LoVo (cell line): ENCODE data around the gene KLHL29.

Experiments used
- DNase-seq: peaks from one replicate; pipeline ENCODE4 v3.0.0-alpha.2; 2016; ENCODE audit warnings: low spot score

The KLHL29 gene

DNA sequence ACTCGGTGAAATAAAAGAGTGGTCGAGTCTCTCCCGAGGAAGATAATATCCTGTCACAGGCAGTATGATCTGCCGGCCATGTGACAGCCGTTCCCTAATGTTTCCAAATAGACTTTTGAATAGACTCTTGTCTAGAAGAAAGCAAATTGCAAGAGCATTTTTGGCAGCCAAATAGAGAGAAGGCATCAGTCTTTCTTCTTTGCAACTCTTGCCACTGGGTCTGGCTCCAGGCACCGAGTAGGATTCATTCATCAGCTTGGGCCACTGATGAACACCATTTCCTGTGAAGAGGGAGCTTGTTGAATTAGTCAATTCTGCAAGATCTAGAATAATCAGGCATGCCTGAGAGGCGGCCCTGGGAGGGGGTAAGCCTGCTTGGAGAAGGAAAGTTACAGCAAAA lies 165.6 kb downstream of the KLHL29 start:
- DNase-seq = no peak

DNA sequence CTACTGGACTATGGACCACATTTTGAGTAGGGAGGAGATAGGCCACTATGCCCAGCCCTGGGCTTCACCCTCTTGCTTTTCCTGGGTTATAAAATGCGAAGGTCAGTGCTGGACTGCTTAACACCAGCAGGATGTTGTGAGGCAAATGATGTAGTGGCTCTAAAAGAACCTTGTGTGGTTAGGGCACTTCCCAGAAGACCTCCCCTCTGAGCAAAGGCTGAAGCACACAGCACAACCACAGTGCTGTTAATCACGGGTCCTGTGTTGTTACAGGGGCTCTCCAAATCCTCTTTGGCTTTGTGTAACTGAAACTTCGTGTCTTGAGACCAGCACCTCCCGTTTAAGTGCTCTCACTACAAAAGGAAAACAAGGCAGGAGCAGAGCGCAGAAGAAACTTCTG lies 166.9 kb downstream of the KLHL29 start:
- no peak for DNase-seq

DNA sequence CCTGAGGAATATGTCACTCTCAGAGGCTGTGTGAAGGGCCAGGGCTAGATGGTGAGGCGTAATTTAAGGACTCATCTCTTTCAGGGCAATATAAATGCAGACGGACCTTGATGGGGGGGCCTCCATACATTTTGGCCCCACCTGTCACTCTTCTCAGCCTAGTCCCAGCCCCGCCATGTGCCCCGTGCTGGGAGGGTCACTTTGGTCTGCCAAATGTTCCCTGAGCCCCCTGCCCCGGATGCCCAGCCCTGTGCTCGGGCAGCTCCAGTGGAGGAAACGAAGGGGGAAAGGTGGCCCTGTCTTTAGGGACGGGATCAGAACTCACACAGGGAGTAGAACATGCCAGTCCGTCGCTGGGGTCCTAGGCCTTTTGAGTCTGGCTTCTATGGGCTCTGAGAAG lies 168.6 kb downstream of the KLHL29 start:
- no peak for DNase-seq

DNA sequence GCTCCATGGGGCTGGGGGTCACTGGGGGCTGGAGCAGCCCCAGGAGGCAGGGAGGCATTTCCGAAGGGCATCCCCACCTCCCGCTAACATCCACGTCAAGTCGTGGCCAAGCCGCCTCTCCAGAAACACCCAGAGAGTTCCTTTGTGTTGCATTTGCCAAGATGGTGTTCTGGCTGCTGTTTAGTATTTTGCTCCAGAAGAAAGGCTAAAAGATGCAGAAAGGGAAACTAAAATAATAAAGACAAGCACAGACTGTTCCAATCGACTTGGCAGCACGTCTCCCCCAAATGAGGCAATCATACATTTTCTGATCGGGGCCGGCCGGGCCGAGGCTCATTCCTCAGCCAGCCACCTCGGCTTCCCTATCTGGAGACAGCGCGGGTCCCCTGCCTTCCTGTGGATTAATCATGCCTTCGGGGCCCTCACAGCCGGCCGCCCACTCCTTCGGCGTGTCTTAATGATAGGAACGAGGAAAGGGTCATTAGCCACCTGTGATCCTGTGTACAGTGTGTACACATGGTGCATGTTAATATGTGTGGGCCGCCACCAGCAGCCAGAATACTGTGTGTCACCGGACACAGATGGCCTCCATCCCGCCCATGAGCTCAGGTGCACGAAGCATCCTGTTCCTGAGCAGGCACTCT lies 169.2 kb downstream of the KLHL29 start:
- DNase-seq = no peak

DNA sequence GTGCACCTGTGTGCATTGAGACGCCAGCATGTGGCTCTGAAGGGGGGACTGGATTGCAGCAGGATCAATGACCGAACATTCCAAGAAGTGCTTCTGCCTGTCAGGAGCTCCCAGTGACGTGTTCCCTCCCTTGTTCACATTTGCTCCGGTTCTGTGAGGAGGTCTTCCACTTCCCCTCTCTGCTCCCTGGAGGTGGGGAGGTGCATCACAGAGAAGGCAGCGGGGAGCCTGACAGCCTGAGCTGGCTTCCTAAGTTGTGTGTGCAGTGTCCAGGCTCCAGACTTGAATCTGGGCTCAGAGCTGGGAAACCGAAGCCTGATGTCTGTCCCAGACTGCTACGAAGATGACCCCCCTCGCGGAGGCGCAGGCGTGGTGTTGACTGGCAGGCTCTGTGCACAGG lies 171.0 kb downstream of the KLHL29 start:
- no peak for DNase-seq

DNA sequence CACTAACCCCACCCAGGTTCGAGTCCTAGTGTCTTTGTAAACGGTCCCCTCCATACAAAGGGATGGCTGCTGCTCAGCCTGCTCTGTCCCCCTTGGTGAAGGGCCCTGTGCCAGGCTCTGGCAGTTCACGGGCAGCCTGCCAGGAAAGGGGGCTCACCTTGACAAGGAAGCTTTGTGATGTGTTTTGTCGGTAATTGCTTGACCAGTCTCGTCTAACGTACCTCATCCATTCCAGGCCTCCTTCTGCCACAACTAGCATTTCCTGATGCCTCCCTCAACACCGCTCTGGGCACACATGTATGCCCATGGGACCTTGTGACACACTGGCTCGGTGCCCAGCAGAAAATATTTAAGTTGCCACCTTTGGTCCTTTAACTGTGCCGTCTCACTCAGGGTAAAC lies 171.9 kb downstream of the KLHL29 start:
- DNase-seq = no peak

DNA sequence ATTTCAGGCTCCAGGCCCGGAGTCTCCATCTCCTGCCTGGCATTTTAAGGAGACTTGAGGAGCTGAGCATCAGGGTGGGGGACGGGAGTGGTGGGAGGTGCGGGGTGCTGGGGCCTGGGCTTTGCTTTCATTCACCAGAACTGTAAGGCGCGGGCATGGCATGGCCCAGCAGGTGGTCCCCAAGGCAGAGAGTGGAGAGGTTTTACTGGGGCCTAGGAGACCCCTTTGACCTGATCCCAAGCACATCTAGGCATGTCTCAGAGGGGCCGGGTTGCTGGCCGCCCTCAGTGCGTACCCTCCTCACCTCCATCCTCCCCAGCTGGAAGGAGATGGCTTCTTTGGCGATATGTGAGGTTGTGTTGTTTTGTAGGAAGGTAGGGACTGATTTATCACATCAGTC lies 172.5 kb downstream of the KLHL29 start:
- no peak for DNase-seq

DNA sequence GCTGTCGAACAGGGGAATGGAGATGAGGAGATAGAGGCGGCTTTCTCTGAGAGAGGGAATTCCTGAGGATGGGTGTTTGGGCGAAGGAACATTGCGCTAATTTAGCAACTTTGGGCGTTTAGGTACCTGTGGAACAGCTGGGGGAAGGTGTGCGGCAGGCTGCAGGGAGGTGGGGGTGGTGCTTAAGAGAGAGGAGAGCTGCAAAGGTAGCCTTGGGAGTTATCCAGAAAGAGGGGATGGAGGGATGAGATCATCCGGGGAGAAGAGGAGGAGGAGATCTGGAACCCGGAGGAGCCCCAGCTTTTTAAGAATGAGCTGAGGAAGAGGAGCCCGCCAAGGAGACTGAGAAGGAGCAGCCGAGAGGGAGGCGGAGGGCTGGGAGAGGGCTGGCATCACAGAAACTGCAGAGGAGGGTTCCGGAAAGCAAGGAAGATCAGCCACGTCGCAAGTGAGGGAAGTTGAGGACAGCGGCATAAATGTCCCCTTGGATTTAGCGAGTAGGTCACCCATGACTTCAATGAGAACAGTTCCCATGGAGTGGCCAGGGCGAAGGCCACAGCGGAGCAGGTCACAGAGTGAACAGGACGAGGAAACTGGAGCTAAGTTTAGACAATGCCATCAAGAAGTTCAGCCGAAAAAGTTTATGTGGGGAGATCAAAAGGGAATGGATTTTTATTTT lies 174.7 kb downstream of the KLHL29 start:
- DNase-seq = no peak

DNA sequence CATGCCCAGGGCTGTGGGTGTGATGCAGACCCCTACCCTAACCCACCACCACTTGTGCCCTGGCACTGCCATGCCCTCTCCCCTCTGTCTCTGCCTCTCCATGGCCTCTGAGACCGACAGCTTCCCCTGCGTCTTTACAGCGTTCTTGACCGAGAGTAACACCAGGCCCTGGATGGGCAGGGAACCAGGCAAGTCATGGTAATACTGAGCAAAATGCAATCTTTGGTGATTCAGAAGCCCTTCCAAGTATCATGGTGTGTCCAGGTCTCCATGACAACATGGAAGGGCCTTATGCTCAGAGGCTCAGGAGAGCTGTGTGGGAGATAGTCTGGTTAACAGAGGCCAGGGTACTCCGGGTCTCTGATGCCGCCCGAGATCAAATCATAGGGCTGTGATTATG lies 176.1 kb downstream of the KLHL29 start:
- DNase-seq = no peak

DNA sequence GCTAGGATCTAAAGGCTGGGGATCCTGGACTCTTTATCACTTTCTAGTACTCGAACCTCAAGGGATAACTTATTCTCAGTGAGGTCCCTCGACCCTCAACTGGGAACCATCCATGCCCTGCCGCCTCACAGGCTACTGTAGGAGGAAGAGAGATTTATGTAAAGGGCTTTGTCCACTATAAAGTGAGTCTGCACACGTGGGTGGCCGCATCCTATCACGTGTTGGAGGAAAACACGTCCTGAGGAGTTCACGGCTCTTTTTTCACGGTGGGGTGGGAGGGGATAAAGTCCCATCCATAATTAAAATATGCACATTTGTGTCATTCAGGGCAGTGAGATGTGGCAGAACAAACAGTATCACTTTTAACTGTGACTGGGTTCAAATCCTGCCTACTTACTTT lies 176.6 kb downstream of the KLHL29 start:
- no peak for DNase-seq

DNA sequence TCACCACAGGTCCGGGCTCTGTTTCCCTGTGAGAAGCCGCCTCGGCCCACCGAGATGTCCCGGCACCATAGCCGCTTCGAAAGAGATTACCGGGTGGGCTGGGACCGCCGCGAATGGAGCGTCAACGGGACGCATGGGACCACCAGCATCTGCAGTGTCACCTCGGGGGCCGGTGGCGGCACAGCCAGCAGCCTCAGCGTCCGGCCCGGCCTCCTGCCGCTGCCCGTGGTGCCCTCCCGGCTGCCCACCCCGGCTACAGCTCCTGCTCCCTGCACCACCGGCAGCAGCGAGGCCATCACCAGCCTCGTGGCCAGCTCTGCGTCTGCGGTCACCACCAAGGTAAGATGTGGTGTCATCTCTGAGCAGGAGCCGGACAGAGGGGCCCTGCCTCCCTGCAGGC lies 177.2 kb downstream of the KLHL29 start:
- DNase-seq = no peak

DNA sequence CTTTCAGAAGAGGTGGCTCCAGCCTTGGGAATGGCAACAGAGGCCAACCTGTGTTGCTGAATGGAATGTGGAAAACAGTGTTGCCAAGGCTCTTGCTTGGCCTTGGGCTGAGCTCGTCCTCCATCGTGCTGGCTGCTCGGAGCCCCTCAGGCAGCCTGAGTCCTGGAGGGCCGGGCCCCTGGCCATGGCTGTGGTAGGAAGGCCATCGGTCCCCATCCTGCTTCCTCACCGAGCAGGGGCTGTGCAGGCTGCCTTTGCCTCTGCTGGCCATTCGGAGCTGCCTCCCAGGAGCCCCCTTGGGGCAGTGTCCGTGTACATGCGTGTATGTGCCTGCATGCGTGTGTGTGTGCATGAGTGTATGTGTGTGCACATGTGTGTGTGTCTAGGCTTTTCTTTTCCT lies 178.2 kb downstream of the KLHL29 start:
- DNase-seq = no peak

DNA sequence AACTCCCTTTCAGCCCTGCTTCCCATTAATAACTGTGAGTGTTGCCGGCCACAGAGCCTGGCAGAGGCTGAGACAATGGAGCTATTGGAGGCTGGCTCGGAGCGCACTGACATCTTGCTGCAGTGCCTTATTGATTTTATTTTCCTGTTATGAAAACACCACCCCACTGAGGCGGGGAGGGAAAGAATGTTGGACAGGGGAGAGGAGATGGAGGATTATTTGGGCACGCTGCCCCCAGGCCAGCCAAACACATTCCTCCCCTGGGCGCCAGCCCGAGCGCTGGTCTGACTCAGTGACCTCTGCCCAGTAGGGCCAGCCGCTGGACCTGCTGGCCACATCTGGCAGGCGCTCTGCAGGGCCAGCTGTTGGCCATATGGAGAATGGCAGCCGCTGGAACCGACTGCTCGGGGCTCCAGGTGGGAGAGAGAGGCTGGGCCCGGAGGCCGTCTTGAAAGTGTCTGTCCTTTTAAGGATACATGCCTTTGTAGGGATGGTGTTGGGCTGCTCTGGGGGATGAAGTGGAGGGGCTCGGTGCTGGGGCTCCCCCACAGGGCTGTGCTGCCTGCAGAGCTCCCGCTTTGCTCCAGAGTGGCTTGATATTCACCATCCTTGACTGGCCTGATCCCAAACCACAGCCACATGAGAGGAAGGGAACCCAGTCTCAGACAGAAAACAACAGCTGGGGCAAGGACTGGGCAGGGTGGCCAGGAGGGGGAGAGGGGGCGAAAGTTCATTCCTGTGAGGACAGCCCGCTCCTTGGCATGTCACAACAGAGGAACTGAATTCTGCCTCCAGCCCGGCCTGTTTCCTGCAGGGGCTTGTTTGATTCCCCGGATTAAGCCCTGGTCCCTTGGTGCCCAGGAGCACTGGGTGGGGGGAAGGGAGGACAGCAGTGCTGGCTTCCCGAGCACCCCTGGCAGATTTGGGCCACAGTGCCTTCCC lies 179.0 kb downstream of the KLHL29 start:
- DNase-seq = no peak

DNA sequence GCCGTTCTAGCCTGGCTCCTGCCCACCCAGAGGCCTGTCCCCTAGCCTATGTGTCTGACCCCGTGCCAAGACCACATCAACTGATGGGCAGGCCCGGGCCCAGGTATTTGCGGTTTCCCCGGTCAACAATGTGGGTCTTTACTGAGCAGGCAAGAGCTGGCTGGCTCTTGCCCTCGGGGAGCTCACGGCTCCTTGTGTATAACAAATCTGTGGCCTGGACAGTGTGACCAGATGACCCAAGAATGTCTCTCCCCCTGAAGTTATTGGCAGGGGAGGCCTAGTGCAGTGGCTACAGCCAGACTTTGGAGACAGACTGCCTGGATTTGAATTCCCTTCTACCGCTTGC lies 179.6 kb downstream of the KLHL29 start:
- DNase-seq = no peak

DNA sequence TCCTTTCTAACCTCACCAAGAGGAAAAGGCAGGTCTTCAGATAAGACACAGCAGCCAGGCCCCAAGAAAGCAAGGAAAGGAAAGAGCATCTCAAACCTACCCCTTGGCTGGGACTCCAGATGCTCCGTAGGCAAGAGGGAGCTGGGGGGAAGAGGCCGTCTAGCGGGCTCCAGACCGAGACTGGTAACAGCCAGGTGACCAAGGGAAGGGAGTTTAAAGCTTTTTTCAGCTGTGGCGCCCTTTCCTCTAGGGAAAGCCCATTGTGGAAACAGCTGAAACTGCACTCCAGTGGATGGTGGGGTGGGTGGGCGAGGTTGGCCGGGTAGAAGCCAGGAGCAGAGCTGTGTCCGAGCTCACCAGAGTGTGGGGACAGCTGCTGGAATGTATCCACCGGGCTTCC lies 180.4 kb downstream of the KLHL29 start:
- DNase-seq = no peak

DNA sequence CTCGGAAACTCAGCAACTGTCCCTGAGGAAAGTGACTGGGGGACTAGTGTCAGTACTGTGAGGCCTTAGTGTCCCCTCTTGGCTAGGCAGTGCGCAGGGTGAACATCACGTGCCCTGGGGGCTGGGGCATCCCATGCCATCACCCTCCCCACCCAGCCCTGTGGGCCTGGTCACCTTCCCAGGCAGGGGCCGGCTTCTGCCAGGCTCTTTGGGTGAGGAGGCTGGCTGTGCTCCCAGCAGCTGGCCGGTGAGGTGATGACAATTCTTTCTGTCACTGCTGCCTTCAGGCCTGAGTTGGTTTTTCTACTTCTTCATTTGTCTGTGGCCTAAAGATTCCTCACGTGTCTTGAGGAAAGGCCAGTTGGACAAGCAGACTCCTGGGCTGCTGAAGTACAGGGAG lies 180.8 kb downstream of the KLHL29 start:
- DNase-seq = no peak

DNA sequence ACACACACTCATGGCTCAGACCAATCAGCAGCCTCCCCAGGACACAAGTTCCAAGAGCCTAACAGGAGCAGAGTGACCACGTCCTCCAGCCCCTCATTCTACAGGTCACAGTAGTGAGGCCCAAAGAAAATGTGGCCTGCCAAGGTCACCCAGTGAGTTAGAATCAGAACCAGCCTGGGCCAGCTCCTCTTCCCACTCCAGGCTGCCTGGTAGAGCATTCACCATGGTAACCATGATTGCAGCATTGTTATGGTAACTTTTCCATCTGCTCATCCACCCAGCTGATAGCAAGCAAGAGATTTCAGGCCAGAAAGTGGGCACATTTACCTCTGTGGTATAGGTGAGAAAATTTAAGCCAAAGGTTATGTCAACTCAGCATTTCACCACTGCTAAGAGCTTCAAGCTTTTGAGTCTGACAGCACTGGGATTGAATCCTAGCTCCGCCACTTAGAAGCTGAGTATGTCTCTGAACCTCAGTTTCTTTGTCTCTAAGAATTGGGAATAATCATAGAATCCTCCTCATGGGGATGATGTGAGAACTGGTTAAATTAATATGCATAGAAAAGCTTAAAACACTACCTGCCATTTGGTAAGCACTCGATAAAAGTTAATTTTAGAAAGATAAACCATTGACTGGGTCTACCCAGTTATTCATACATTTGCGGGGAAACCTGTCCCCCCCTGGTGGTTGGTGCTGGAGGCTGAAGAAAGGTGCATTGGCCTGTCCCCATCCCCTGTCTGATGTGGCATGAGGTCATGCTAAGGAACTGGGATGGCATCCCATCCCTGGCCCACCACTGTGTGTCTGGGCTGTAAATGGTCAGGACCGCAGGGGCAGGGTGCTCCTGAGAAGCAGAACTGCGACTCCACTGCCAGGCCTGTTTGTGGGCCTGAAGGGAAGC lies 181.5 kb downstream of the KLHL29 start:
- no peak for DNase-seq

DNA sequence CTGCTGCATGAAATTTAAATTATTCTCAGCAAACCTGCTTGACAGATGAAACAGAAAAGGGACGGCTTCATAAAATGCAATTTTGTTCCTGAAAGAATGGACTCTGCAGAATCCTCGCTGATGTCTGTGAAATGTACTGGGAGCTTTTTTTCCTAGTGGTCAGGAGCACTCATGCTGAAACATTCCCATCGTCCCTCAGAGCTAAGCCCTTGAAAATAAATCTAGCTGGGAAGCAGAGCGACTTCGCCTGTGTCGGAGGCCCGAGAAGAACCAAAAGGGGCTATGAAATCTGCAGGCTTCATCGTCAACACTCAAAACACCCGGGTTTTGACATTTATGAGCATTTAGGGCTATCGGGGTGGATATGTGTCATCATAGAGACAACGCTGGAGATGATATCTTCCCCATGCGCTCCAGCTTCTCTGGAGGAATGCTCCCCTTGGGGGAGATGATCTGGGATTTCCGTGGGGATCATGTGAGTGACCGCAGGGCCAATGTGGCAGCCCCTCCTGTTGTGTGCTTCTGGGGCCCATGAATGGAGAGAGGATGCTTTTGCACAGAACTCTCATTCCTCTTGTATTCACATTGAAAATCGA lies 182.3 kb downstream of the KLHL29 start:
- DNase-seq = no peak

DNA sequence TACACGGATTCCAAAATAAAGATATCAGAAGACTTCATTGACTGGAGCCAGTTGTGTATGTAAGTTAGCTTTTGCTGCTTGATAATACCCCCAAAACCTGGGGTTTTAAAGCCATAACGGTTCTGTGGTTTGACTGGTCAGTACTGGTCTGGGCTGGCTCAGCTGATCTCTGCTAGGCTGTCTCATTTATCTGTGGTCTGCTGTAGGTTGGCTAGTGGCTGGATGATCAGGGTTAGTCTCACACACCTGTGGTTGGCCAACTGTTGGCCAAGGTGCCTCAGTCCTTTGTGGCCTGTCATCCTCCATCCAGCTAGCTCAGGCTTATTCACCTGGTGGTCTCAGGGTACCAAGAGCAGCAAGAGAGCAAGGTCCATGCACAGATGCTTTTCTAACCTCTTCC lies 183.2 kb downstream of the KLHL29 start:
- DNase-seq = no peak

DNA sequence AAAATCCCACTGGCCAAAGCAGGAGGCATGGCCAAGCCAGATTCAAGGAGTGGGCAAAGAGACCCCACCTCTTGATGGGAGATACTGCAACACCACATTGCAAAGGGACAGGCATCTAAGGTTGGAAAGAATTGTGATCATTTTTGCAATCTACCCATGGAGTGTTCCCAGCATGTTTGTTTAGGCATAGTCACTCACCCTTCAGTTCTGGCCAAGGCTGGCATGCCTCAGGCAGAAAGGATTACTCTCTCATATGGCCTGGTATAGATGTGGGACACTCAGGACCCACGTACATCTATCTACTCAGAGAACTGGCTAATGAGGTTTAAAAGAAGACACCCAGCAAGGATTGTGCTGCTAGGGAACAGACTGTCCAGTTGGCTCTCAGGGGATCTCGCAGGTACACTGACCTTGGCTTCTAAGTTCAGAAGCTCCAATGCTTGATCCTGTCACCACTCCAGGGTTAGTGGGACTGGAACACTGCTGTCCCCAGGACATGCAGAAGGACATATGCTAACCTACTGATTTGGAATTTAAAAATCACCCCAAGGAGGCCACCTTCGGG lies 183.7 kb downstream of the KLHL29 start:
- no peak for DNase-seq

DNA sequence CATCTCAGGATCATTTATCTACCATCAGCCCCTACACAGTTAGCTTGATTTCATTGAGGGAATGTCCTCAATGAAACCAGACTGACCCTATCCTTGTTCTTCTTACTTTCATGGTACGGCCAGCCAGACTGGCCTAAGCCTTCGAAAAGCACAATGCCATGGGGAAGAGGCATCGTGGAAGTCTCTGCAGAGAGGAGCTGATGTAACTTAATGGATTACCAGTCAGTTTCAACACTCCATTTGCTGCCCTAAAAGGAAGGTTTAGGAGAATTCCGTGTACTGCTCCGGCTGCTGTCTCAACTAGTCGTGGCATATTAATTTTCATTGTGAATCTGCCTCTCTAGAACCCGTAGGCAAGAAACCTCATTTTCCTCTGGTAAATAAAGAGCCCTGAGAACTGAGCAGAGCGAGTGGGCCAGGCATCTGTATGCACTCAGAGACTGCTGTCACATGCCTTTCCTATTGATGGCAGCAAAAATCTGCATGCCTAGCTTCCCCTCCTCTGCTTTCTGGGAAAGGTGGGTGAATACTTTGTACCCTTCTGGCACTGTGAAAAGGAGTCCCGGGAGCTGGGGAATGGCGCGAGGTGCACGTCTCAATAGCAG lies 184.9 kb downstream of the KLHL29 start:
- DNase-seq = no peak
